Astrocyte of the cerebellum (primary cell): ENCODE data around the gene CYTH3.

Source experiments
- DNase-seq: peaks from one replicate; pipeline ENCODE4 v3.0.0-alpha.2; 2011; ENCODE audit warnings: low read depth
- H3K4me3 ChIP-seq: 2 replicates; pipeline ENCODE4 v1.5.1; 2011; ENCODE audit warnings: mild to moderate bottlenecking, low read depth, low read length, moderate library complexity
- CTCF ChIP-seq: IDR thresholded peaks from 2 replicates; pipeline ENCODE4 v1.5.1; 2012; ENCODE audit warnings: low read length, low read depth, moderate library complexity, mild to moderate bottlenecking; ENCODE audit errors: missing control alignments
- in situ Hi-C: cut with HindIII; loops from 2 replicates; pipeline ENCODE4 v1.10.0; 2017; ENCODE audit warnings: low sequenced_read_pairs

CYTH3 gene

GRCh38 chr7:6147627-6148026 is 124.8 kb downstream of the CYTH3 start:
- in situ Hi-C loops = no loop called here
- H3K4me3 ChIP-seq = no peak overlapping the region
- TF ChIP-seq CTCF = no peak
- no peak for DNase-seq

GRCh38 chr7:6146666-6147065 is 125.8 kb downstream of the CYTH3 start:
- no peak for TF ChIP-seq CTCF
- in situ Hi-C loops = no loop called here
- H3K4me3 ChIP-seq = no peak overlapping the region
- no peak for DNase-seq

- DNase-seq = no peak
- no peak for TF ChIP-seq CTCF
- in situ Hi-C loops = loop anchor here (5.0 kb wide), 1 partner anchor 173 kb away; no protein-coding TSS in a partner anchor
- H3K4me3 ChIP-seq = no peak overlapping the region
Measured at GRCh38 chr7:6143997-6144396, 128.4 kb downstream of the CYTH3 start.

- no peak for TF ChIP-seq CTCF
- H3K4me3 ChIP-seq = no peak overlapping the region
- in situ Hi-C loops = loop anchor here (5.0 kb wide), 1 partner anchor 174 kb away; no protein-coding TSS in a partner anchor
- no peak for DNase-seq
Measured at GRCh38 chr7:6142871-6143380, 129.5 kb downstream of the CYTH3 start.

- no peak overlapping the region for H3K4me3 ChIP-seq
- TF ChIP-seq CTCF = no peak
- in situ Hi-C loops = no loop called here
- no peak for DNase-seq
Measured at GRCh38 chr7:6139189-6139996, 133.0 kb downstream of the CYTH3 start.

- TF ChIP-seq CTCF = no peak
Measured at GRCh38 chr7:6136475-6136874, 135.9 kb downstream of the CYTH3 start.

More at GRCh38 chr7:6136475-6136874, 135.9 kb downstream of the CYTH3 start:
- no peak overlapping the region for H3K4me3 ChIP-seq
- in situ Hi-C loops = no loop called here
- no peak for DNase-seq
